B cell (primary cell): ENCODE measurements around the gene PPL. TPM values are rescaled to one million over a fixed set of nuclear protein-coding genes. Genes with fewer than 3 reads are reported as not detected.

ENCODE experiments used
- ATAC-seq: fragments of 200-7000 bp; cut with Tn5 transposase; one replicate; pipeline ENCODE4 v1.10.0; 2021; ENCODE audit warnings: low read depth, mild to moderate bottlenecking, moderate number of reproducible peaks, moderate library complexity
- CTCF ChIA-PET: fragments of 350-600 bp; sonication (Branson Sonifier 250); formaldehyde crosslinking; loops from one replicate; lab custom pipeline; 2021; ENCODE audit warnings: antibody characterized with exemption, inconsistent platforms; lab: Charles Lee
- POLR2A ChIA-PET: fragments of 350-600 bp; sonication (Branson Sonifier 250); formaldehyde crosslinking; loops from one replicate; lab custom pipeline; 2021; ENCODE audit warnings: antibody characterized with exemption; lab: Charles Lee
- DNase-seq: peaks from one replicate; pipeline ENCODE4 v3.0.0; 2013
- H2AFZ ChIP-seq: 2 replicates; pipeline ENCODE4 v1.6.1; 2012; ENCODE audit warnings: mild to moderate bottlenecking, low read depth, low read length; ENCODE audit not compliant: insufficient read depth, poor library complexity, severe bottlenecking
- H3K27ac ChIP-seq, 2 donors: 1 replicate in 1 of 2; 2 replicates in 1 of 2; pipeline ENCODE4 v1.5.1; 2012 to 2013; ENCODE audit warnings: low read length in 2 of 2, mild to moderate bottlenecking in 2 of 2, moderate library complexity in 1 of 2
- H3K27me3 ChIP-seq, 4 experiments: fragments of 200-600 bp in 1 of 4; sonication (generic) in 1 of 4; replicated peaks in 1 of 4; 1 replicate in 2 of 4; 2 replicates in 2 of 4; pipeline versions ENCODE4 v1.6.1 to v1.7.0; 2013 to 2016; ENCODE audit warnings: low read length in 3 of 4, mild to moderate bottlenecking in 2 of 4, mixed read lengths in 1 of 4, moderate library complexity in 1 of 4; ENCODE audit not compliant: insufficient read depth in 4 of 4, control insufficient read depth in 3 of 4; ENCODE audit errors: control extremely low read depth in 1 of 4
- H3K36me3 ChIP-seq, 2 experiments: replicated peaks in 1 of 2; 1 replicate in 1 of 2; 2 replicates in 1 of 2; pipeline versions ENCODE4 v1.6.1 to v1.7.1; 2013; ENCODE audit warnings: low read length in 1 of 2; ENCODE audit not compliant: insufficient read depth in 2 of 2, control insufficient read depth in 1 of 2; ENCODE audit errors: control extremely low read depth in 1 of 2, extremely low read depth in 1 of 2
- H3K4me1 ChIP-seq, 2 donors: fragments of 200-600 bp in 1 of 2; sonication (generic) in 1 of 2; 1 replicate in 1 of 2; 2 replicates in 1 of 2; pipeline versions ENCODE4 v1.5.1 to v1.6.1; 2013 to 2017; ENCODE audit warnings: low read length in 2 of 2; ENCODE audit not compliant: control insufficient read depth in 2 of 2, insufficient read depth in 2 of 2
- H3K4me2 ChIP-seq: replicated peaks from 2 replicates; pipeline ENCODE3; 2012; ENCODE audit warnings: mild to moderate bottlenecking, low read depth, low read length; ENCODE audit not compliant: poor library complexity, severe bottlenecking
- H3K4me3 ChIP-seq, 5 experiments: fragments of 200-600 bp in 1 of 5; sonication (generic) in 1 of 5; 1 replicate in 3 of 5; 2 replicates in 2 of 5; pipeline versions ENCODE4 v1.5.1 to v1.7.0; 2011 to 2016; ENCODE audit warnings: low read length in 4 of 5, mild to moderate bottlenecking in 4 of 5, low read depth in 2 of 5, control low read depth in 1 of 5, moderate library complexity in 1 of 5; ENCODE audit not compliant: insufficient read depth in 1 of 5; ENCODE audit errors: control extremely low read depth in 1 of 5, extremely low read depth in 1 of 5
- H3K79me2 ChIP-seq: fragments of 200-600 bp; sonication (generic); one replicate; pipeline ENCODE4 v1.6.0; 2016; ENCODE audit warnings: low read length; ENCODE audit not compliant: control insufficient read depth, insufficient read depth
- H3K9ac ChIP-seq: fragments of 200-600 bp; sonication (generic); 2 replicates; pipeline ENCODE4 v1.6.1; 2017; ENCODE audit warnings: mild to moderate bottlenecking, low read length, moderate library complexity
- H3K9me3 ChIP-seq, 3 donors: one replicate each; pipeline versions ENCODE4 v1.6.1 to v1.7.1; 2013; ENCODE audit warnings: low read length in 2 of 3; ENCODE audit not compliant: control insufficient read depth in 2 of 3, insufficient read depth in 1 of 3; ENCODE audit errors: control extremely low read depth in 1 of 3
- H4K20me1 ChIP-seq: 2 replicates; pipeline ENCODE4 v1.6.0; 2012; ENCODE audit warnings: mild to moderate bottlenecking, low read length; ENCODE audit not compliant: insufficient read depth, control insufficient read depth, poor library complexity, severe bottlenecking
- H3K27ac Mint-ChIP-seq: one replicate; pipeline ENCODE4 v1.8.0; 2021; ENCODE audit warnings: mixed read lengths
- H3K27me3 Mint-ChIP-seq: one replicate; pipeline ENCODE4 v1.8.0; 2021; ENCODE audit warnings: mixed read lengths
- H3K4me1 Mint-ChIP-seq: one replicate; pipeline ENCODE4 v1.8.0; 2021; ENCODE audit warnings: mixed read lengths
- H3K4me3 Mint-ChIP-seq: one replicate; pipeline ENCODE4 v1.8.0; 2021; ENCODE audit warnings: mixed read lengths
- H3K9me3 Mint-ChIP-seq: one replicate; pipeline ENCODE4 v1.8.0; 2022; ENCODE audit warnings: mixed read lengths; ENCODE audit not compliant: insufficient read depth
- CTCF ChIP-seq: fragments of 200-600 bp; IDR thresholded peaks from one replicate; pipeline ENCODE4 v1.8.0; 2022; ENCODE audit warnings: antibody characterized with exemption, mild to moderate bottlenecking
- EZH2 ChIP-seq: IDR thresholded peaks from 2 replicates; pipeline ENCODE4 v1.6.1; 2012; ENCODE audit warnings: borderline replicate concordance, low read depth, mild to moderate bottlenecking, moderate library complexity, low read length; ENCODE audit not compliant: insufficient read depth, poor library complexity, severe bottlenecking
- WGBS: methylation state at CpG from one replicate; pipeline ENCODE4 v1.1.5; 2013; ENCODE audit warnings: missing lambda C conversion rate; ENCODE audit not compliant: insufficient coverage; 5-methylcytosine and 5-hydroxymethylcytosine counted together
- intact Hi-C: fragments of 100-400 bp; cut with micrococcal nuclease; formaldehyde crosslinking; loops from one replicate; pipeline ENCODE4 v1.10.0; 2022
- polyA plus RNA-seq: library from polyadenylated mRNA; depleted of rRNA; stranded (reverse); fragments of >200 nt; gene quantifications from 2 replicates; pipeline ENCODE4 v1.2.3, GENCODE V29; 2012
- total RNA-seq, 2 donors: library from RNA; stranded (reverse); fragments of 120-200 nt in 1 of 2; gene quantifications; 1 replicate in 1 of 2; 2 replicates in 1 of 2; pipeline versions ENCODE4 v1.2.3 to v1.2.4, GENCODE V29; 2013 to 2022

PPL gene
- total and polyA plus RNA-seq, 2 donors (not counting 1 experiment from before 2014, with no cell fraction given): not detected

DNA sequence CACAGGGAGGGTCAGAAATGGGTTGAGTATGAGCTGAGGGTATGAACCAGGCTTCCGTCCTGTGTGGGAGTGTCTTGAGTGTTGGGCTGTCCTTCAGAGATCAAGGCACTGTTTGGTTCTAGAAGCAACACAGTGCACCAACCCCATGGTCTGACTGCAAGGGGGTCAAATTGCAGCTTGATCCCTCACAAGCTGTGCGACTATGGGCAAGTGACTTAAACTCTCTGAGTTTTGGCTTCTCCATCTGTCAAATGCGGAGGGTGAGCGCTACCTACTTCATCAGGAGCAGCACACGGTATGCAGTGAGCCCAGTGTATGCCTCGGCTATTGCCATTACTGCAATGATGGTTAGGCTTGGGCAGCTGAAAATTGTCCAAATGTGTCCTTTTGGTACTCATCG is 42.2 kb upstream of the PPL start:
- ATAC-seq: no peak
- POLR2A ChIA-PET: no interaction called here
- intact Hi-C loops: no loop called here

More for the DNA sequence above, 42.2 kb upstream of the PPL start:
- peaks cover 0 to 14% (median 2%) of the 10 kb centered on the region in 4 experiments for H3K27me3 ChIP-seq
- CTCF ChIA-PET: no interaction called here
- no peak overlapping the region for H3K9ac ChIP-seq
- no peaks in the 10 kb centered on the region for H4K20me1 ChIP-seq
- TF ChIP-seq EZH2: no peak
- TF ChIP-seq CTCF: no peak
- H3K9me3 ChIP-seq: peaks cover 0 to 17% (median 8%) of the 10 kb centered on the region in 3 donors
- WGBS: 84% methylated on average over 6 of the region's 7 CpGs
- no peaks in the 10 kb centered on the region for H3K79me2 ChIP-seq
- no peak overlapping the region for H2AFZ ChIP-seq
- no peak overlapping the region for H3K27ac ChIP-seq
- H3K4me3 Mint-ChIP-seq: no peak overlapping the region
- H3K27me3 Mint-ChIP-seq: peaks cover 17% of the 10 kb centered on the region
- no peak overlapping the region for H3K4me3 ChIP-seq
- no peaks in the 10 kb centered on the region for H3K9me3 Mint-ChIP-seq
- H3K36me3 ChIP-seq: no peaks in the 10 kb centered on the region
- peaks cover 14 to 15% of the 10 kb centered on the region in 2 donors for H3K4me1 ChIP-seq
- no peak overlapping the region for H3K4me2 ChIP-seq
- DNase-seq: no peak
- no peak overlapping the region for H3K27ac Mint-ChIP-seq
- H3K4me1 Mint-ChIP-seq: peaks cover 10% of the 10 kb centered on the region
